CD4-positive, alpha-beta T cell treated with Interleukin-21 for 1 hour (primary cell): ENCODE data around the gene KLHL25.
A peak's percentile ranks its signal among the peaks of the same experiment; 100 is the strongest.
"Not testable (repeated sequence)": the region's sequence is repeated elsewhere in the genome, so short reads cannot be mapped to it uniquely, and the experiment has no call there.

ENCODE experiments used
- DNase-seq: peaks from one replicate; pipeline ENCODE4 v3.0.0-alpha.2; 2020

KLHL25 gene

GRCh38 chr15:85804481-85805170, 9.9 kb upstream of the KLHL25 start:
- no peak for DNase-seq

- DNase-seq: not testable (repeated sequence)
Observed at GRCh38 chr15:85802617-85803016, 7.9 kb upstream of the KLHL25 start.

DNA sequence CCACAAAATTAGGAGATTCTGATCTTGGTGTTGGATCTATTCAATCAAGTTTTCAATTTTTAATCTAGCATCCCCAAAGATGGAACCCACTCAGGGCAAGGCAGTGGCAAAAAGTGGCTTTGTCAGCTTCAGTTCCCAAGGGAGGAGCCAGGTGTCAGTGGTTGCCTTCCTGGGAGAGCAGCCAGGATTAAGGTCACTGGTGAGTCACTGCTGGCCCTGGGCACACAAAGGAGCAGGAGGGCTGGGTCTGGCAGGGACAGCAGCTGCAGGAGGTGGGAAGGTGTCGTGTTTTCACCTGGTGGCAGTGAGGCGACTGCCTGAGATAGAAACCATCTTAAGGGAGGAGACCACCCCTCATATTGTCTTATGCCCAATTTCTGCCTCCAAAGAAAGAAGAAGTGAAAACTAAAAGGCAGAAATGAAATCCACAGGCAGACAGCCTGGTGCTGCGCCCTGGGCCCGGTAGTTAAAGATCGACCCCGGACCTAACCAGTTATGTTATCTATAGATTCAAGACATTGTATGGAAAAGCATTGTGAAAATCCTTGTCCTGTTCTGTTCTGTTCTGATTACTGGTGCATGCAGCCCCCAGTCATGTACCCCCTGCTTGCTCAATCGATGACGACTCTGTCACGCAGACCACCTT, 5.9 kb upstream of the KLHL25 start:
- DNase-seq: no peak

DNA sequence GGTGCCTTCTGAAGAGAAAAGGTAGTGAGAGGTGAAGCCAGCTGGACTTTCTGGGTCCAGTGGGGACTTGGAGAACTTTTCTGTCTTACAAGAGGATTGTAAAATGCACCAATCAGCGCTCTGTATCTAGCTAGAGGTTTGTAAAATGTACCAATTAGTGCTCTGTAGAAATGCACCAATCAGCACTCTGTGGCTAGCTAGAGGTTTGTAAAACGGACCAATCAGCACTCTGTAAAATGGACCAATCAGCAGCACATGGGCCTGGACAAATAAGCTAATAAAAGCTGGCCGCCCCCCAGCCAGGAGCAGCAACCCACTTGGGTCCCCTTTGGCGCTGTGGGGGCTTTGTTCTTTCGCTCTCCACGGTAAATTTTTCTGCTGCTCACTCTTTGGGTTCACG, 1.6 kb upstream of the KLHL25 start:
- not testable (repeated sequence) for DNase-seq

- DNase-seq: no peak
Observed at GRCh38 chr15:85795337-85796305, 896 bp upstream of the KLHL25 start.

GRCh38 chr15:85793641-85794597, 806 bp downstream of the KLHL25 start:
- DNase-seq: peak; percentile 28

DNA sequence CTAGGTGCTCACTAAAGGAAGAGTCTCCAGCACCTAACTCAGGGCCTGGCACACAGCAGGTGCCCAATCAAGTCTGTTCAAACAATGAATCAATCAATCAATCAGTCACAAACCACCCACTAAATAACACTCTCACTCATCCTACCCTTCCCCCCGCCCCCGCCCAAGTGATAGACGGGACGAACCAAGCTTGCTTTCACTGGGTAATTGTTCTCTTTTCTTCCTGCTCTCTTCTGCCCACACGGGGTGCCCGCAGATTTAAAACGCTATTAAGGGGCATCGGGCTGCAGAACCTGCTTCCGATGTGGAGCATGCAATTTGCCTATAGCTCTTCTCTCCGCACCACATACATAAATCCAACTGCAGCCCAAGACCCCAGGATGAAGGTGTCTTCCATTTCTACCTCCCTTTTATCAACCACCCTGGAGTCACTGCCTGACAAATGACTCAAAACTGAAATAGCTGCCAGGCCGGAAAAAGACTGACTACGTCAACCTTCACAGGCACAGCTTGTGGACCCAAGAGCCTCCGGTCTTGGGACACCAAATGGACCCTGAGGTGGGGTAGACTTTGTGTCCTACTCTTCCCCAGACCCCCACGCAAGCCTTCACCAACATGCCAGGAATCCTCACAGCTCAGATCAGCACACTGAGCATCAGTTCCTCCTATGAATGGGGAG, 1.7 kb downstream of the KLHL25 start:
- peak; percentile 36 for DNase-seq

GRCh38 chr15:85792102-85792731, 2.5 kb downstream of the KLHL25 start:
- DNase-seq: no peak

DNA sequence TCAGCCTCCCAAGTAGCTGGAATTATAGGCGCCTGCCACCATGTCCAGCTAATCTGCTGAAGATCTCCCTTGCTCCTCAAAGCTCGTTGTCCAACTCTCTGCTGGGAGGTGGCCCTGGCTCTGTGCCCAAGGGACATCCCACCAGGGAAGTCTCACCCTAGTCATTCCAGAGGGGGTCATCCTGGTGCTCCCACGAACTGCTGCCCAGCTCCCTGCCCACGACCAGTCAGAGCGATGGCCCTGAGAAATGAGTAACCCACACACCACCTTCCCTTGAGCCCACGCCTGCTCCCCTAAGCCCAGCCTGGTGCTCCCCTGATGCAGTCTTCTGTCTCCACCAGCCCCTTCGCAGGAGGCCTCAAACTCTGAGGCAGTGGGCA, 5.2 kb downstream of the KLHL25 start:
- no peak for DNase-seq

DNA sequence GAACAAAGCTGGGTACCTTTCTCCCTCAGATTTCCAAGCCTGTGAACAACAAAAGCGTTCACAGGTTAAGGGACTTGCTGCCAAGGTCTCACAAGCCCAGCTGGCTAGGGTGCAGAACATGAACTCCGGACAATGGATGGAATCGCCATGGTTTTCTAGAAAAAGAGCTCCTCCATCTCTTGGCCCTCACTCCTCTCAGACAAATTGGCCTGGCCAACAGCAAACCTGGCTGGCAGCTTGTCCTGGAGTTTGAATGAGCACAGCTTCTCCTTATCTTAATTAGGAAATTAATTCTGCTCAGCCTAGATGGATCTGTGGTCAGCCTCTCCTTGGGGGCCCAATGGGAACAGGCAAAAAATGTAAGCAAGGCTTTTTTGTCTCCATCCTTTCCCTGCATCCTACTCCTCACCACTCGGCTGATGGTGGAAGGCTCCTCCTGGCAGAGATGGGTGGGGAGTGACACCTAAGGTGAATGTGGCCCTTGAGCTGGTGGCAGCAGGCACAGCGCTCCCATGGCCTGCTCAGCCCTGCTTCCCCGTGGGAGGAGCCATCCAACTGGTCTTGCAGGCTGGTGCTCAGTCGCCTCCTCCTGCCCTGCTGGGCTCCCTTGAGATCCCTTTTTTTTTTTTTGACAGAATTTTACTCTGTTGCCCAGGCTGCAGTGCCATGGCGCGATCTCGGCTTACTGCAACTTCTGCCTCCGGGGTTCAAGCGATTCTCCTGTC, 5.8 kb downstream of the KLHL25 start:
- no peak for DNase-seq

DNA sequence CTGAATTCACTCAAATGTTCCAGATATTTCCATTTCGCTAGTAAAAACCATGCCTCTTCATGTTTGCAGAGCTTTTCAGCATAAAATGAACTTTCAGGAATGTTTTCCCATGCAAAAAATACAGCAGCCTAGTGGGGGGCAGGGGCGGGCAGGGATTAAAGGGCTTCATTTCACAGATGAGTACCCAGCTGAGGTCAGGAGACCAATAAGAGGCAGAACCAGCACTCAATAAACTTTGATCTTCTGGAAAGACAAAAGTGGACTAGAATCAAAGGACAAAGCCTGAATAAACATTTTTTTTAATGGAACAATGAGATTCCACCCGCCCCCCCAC, 8.0 kb downstream of the KLHL25 start:
- DNase-seq: no peak

- DNase-seq: no peak
Observed at GRCh38 chr15:85785887-85786780, 8.6 kb downstream of the KLHL25 start.

GRCh38 chr15:85782064-85782463, 12.7 kb downstream of the KLHL25 start:
- no peak for DNase-seq

DNA sequence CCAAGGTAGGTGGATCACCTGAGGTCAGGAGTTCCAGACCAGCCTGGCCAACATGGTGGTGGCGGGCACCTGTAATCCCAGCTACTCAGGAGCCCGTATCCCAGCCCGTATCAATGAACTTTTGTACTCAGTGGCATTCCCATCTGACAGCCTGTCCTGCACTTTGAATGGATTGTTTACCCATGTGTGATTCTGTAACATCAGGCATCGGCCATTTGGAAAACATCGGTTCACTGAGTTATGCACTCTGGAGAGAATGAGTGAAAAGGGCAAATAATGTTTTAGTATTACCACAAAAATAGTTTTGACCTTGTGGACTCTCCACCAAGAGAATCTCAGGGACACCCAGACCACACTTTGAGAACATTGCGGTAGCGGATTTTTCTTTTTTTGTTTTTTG, 13.6 kb downstream of the KLHL25 start:
- no peak for DNase-seq

GRCh38 chr15:85780225-85780985, 14.3 kb downstream of the KLHL25 start:
- DNase-seq: no peak

- no peak for DNase-seq
Observed at GRCh38 chr15:85779249-85779648, 15.5 kb downstream of the KLHL25 start.

DNA sequence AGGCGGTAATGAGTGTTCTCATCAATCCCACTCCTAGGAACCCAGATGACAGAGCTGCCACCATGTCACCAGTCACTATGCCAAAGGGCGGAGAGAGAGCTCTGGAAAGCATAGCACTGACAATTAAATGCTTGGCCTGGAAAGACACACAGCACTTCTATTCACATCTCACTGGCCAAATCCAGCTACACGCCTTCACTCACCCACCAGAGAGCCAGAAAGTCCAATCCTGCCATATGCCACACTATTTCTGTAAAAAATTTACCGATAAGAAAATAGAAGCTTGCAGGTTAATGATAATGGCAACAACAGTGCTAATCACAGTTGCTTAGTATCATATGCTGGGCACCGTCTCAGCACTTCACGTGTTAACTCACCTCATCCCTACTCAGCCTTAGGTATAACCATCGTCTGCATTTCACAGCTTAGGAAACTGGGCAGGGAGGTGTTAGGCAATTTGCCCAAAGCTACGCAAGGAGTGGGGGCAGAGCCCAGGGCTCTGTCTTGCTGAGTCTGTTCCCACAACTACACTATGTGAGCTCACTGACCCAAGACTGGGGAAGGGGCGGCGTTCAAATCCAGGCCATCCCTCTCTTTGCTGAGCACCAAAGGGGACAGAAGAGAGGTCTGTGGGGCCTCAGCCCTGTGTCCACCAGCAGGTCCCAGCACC, 16.5 kb downstream of the KLHL25 start:
- no peak for DNase-seq
